NB4 (cell line): ENCODE measurements around the gene RSU1.

Source experiments
- CTCF ChIP-seq: IDR thresholded peaks from one replicate; pipeline ENCODE4 v1.5.1; 2012; ENCODE audit warnings: low read depth, low read length
- POLR2A ChIP-seq: IDR thresholded peaks from 2 replicates; pipeline ENCODE4 v1.6.1; 2011; ENCODE audit warnings: mild to moderate bottlenecking; ENCODE audit not compliant: insufficient read length; ENCODE audit errors: extremely low read depth

- TF ChIP-seq CTCF (no peak), POLR2A (no peak)
These were observed 40.3 kb downstream of the RSU1 start for GRCh38 chr10:16776896-16777295.
